ENCODE data around the gene ZNRF2.

ZNRF2 gene

GRCh38 chr7:30284298-30285066, at the start of gene ZNRF2:
Gene ZNRF2, plus strand, starts transcription at chr7:30284597. Its CDS starts 761 bp downstream, at chr7:30285358.
- DNase-seq (ENCODE audit: low read depth) = peak; percentile 81

GRCh38 chr7:30237271-30237695, 47.1 kb upstream of the ZNRF2 start:
- no peak for DNase-seq (ENCODE audit: low read depth)

GRCh38 chr7:30238721-30239441, 45.5 kb upstream of the ZNRF2 start:
- DNase-seq (ENCODE audit: low read depth) = peak; percentile 24

- no peak for DNase-seq (ENCODE audit: low read depth)
These were observed 44.1 kb upstream of the ZNRF2 start for GRCh38 chr7:30240106-30240800.

GRCh38 chr7:30241767-30242166, 42.6 kb upstream of the ZNRF2 start:
- DNase-seq (ENCODE audit: low read depth) = no peak

- no peak for DNase-seq (ENCODE audit: low read depth)
These were observed 40.1 kb upstream of the ZNRF2 start for GRCh38 chr7:30244340-30244739.

GRCh38 chr7:30245913-30246312, 38.5 kb upstream of the ZNRF2 start:
- no peak for DNase-seq (ENCODE audit: low read depth)

- no peak for DNase-seq (ENCODE audit: low read depth)
These were observed 38.0 kb upstream of the ZNRF2 start for GRCh38 chr7:30246392-30246791.

- no peak for DNase-seq (ENCODE audit: low read depth)
These were observed 36.6 kb upstream of the ZNRF2 start for GRCh38 chr7:30247541-30248401.

GRCh38 chr7:30249316-30249715, 35.1 kb upstream of the ZNRF2 start:
- DNase-seq (ENCODE audit: low read depth) = no peak

GRCh38 chr7:30249986-30250774, 34.2 kb upstream of the ZNRF2 start:
- DNase-seq (ENCODE audit: low read depth) = no peak

- no peak for DNase-seq (ENCODE audit: low read depth)
These were observed 32.6 kb upstream of the ZNRF2 start for GRCh38 chr7:30251708-30252329.

GRCh38 chr7:30252885-30253795, 31.3 kb upstream of the ZNRF2 start:
- no peak for DNase-seq (ENCODE audit: low read depth)

- no peak for DNase-seq (ENCODE audit: low read depth)
These were observed 30.6 kb upstream of the ZNRF2 start for GRCh38 chr7:30253796-30254165.

GRCh38 chr7:30254248-30254647, 30.1 kb upstream of the ZNRF2 start:
- DNase-seq (ENCODE audit: low read depth) = no peak

- no peak for DNase-seq (ENCODE audit: low read depth)
These were observed 29.7 kb upstream of the ZNRF2 start for GRCh38 chr7:30254717-30255063.

- DNase-seq (ENCODE audit: low read depth) = no peak
These were observed 29.2 kb upstream of the ZNRF2 start for GRCh38 chr7:30255064-30255769.

GRCh38 chr7:30256349-30256858, 28.0 kb upstream of the ZNRF2 start:
- DNase-seq (ENCODE audit: low read depth) = no peak

Measured in HS-27A (cell line).